GM12878 (cell line): ENCODE measurements around the gene CACUL1. TPM values are rescaled to one million over a fixed set of nuclear protein-coding genes. Genes with fewer than 3 reads are reported as not detected.

Experiments used
- ATAC-seq: fragments of 200-7000 bp; cut with Tn5 transposase; 3 replicates; pipeline ENCODE4 v1.9.1; 2020; ENCODE audit warnings: mild to moderate bottlenecking, moderate library complexity
- BruUV-seq: library from RNA; stranded (reverse); fragments of 400-500 nt; replicated peaks from 2 replicates; lab custom pipeline; 2021; lab: Mats Ljungman, UMichigan
- CTCF ChIA-PET: fragments of 300-600 bp; sonication (Branson Sonifier 250); formaldehyde crosslinking; extraction: SDS; loops from one replicate; lab custom pipeline; 2021; ENCODE audit warnings: inconsistent platforms; lab: Yijun Ruan, JAX
- POLR2A ChIA-PET: fragments of 350-600 bp; formaldehyde crosslinking; extraction: SDS; loops from one replicate; lab custom pipeline; 2021; ENCODE audit warnings: inconsistent platforms; lab: Charles Lee
- RAD21 ChIA-PET: fragments of 300-600 bp; sonication (Branson Sonifier 250); formaldehyde crosslinking; loops from one replicate; lab custom pipeline; 2023; ENCODE audit warnings: antibody characterized with exemption; ENCODE audit not compliant: unreplicated experiment; lab: Charles Lee
- SMC1A ChIA-PET: fragments of 300-600 bp; sonication (Branson Sonifier 250); formaldehyde crosslinking; loops from one replicate; lab custom pipeline; 2023; ENCODE audit not compliant: unreplicated experiment, uncharacterized antibody; lab: Charles Lee
- DNase-seq: peaks from one replicate; pipeline ENCODE4 v3.0.0-alpha.2; 2011; ENCODE audit warnings: low read depth, low spot score
- FAIRE-seq: peaks from 3 replicates; lab custom pipeline; 2011; peaks lifted over from hg19 to GRCh38; lab: Jason Lieb, UNC
- H2AFZ ChIP-seq: 2 replicates; pipeline ENCODE4 v1.6.0; 2011; ENCODE audit warnings: low read depth, low read length, control low read depth; ENCODE audit not compliant: control insufficient read depth
- H3K27ac ChIP-seq: 2 replicates; pipeline ENCODE4 v1.5.1; 2011; ENCODE audit warnings: control low read depth; ENCODE audit not compliant: control insufficient read depth, insufficient read depth
- H3K27me3 ChIP-seq, 2 experiments: replicated peaks in 1 of 2; 2 replicates each; pipeline versions ENCODE4 v1.6.0 to v1.6.1; 2011; ENCODE audit warnings: low read length in 1 of 2; ENCODE audit not compliant: control insufficient read depth in 2 of 2, insufficient read depth in 2 of 2
- H3K36me3 ChIP-seq, 2 experiments: 2 replicates each; pipeline ENCODE4 v1.5.1; 2011; ENCODE audit warnings: low read length in 1 of 2; ENCODE audit not compliant: control insufficient read depth in 2 of 2, insufficient read depth in 2 of 2
- H3K4me1 ChIP-seq: 2 replicates; pipeline ENCODE4 v1.6.1; 2011; ENCODE audit warnings: mild to moderate bottlenecking, low read length, moderate library complexity, mixed read lengths; ENCODE audit not compliant: control insufficient read depth, insufficient read depth
- H3K4me2 ChIP-seq: 2 replicates; pipeline ENCODE4 v1.6.0; 2011; ENCODE audit warnings: control low read depth; ENCODE audit not compliant: control insufficient read depth, insufficient read depth
- H3K4me3 ChIP-seq: fragments of 200-600 bp; sonication (generic); 2 replicates; pipeline ENCODE4 v1.5.1; 2016
- H3K79me2 ChIP-seq: 2 replicates; pipeline ENCODE4 v1.6.0; 2011; ENCODE audit warnings: low read length; ENCODE audit not compliant: control insufficient read depth, insufficient read depth
- H3K9ac ChIP-seq: 2 replicates; pipeline ENCODE4 v1.8.0; 2011; ENCODE audit warnings: low read length, control low read depth, mixed read lengths; ENCODE audit not compliant: control insufficient read depth, insufficient read depth
- H3K9me3 ChIP-seq: replicated peaks from 3 replicates; pipeline ENCODE4 v1.5.1; 2011; ENCODE audit warnings: mild to moderate bottlenecking, low read length; ENCODE audit not compliant: control insufficient read depth, insufficient read depth
- H4K20me1 ChIP-seq: 2 replicates; pipeline ENCODE4 v1.6.0; 2011; ENCODE audit not compliant: control insufficient read depth, insufficient read depth
- BCL11A ChIP-seq: IDR thresholded peaks from 2 replicates; pipeline ENCODE4 v1.6.1; 2011; ENCODE audit warnings: low read depth, low read length
- CHD4 ChIP-seq: fragments of 200-600 bp; sonication (generic); IDR thresholded peaks from 2 replicates; pipeline ENCODE4 v1.6.1; 2016; ENCODE audit warnings: mild to moderate bottlenecking
- EP300 ChIP-seq, 2 experiments: fragments of 150-350 bp in 1 of 2; IDR thresholded peaks; 2 replicates each; pipeline ENCODE4 v1.6.1; 2011 to 2012; ENCODE audit warnings: low read depth in 2 of 2, low read length in 2 of 2, borderline replicate concordance in 1 of 2, improper control_type of control experiment in 1 of 2, inconsistent platforms in 1 of 2; ENCODE audit not compliant: control insufficient read depth in 1 of 2
- FOS ChIP-seq: IDR thresholded peaks from 3 replicates; pipeline ENCODE4 v1.6.1; 2011; ENCODE audit warnings: borderline replicate concordance; ENCODE audit not compliant: insufficient read length; ENCODE audit errors: extremely low read depth
- HDAC2 ChIP-seq: fragments of 200-600 bp; sonication (generic); IDR thresholded peaks from 2 replicates; pipeline ENCODE4 v1.6.1; 2017
- NBN ChIP-seq: fragments of 450-650 bp; IDR thresholded peaks from 2 replicates; pipeline ENCODE4 v1.6.1; 2016
- PAX8 ChIP-seq: fragments of 450-650 bp; IDR thresholded peaks from 2 replicates; pipeline ENCODE4 v1.6.1; 2017; ENCODE audit warnings: mild to moderate bottlenecking, moderate library complexity
- RBBP5 ChIP-seq: fragments of 200-600 bp; sonication (generic); conservative IDR thresholded peaks from 2 replicates; pipeline ENCODE4 v1.6.1; 2016
- SMARCA5 ChIP-seq: fragments of 450-650 bp; IDR thresholded peaks from 2 replicates; pipeline ENCODE4 v1.6.1; 2017; ENCODE audit warnings: mild to moderate bottlenecking
- ZNF207 ChIP-seq: fragments of 450-650 bp; IDR thresholded peaks from 2 replicates; pipeline ENCODE4 v1.6.1; 2014; ENCODE audit warnings: antibody characterized with exemption, mild to moderate bottlenecking, borderline replicate concordance
- WGBS: methylation state at CpG from one replicate; pipeline ENCODE4 v1.1.6; 2016; ENCODE audit warnings: low lambda C conversion rate; ENCODE audit not compliant: insufficient replicate concordance, insufficient coverage; ENCODE audit errors: missing lambda C conversion rate; 5-methylcytosine and 5-hydroxymethylcytosine counted together
- in situ Hi-C: fragments of 300-500 bp; cut with MboI; formaldehyde crosslinking; loops from 9 replicates; pipeline ENCODE4 v1.14.3; 2018; ENCODE audit warnings: mixed read lengths
- intact Hi-C: fragments of 100-400 bp; cut with micrococcal nuclease; formaldehyde crosslinking; loops from one replicate; pipeline ENCODE4 v1.14.2; 2022; ENCODE audit not compliant: unreplicated experiment
- polyA plus RNA-seq, 11 experiments: library from polyadenylated mRNA; depleted of rRNA in 4 of 11; unstranded in 6 of 11; stranded (reverse) in 5 of 11; fragments of >200 nt; fragmentation: Nextera tagmentation in 4 of 11; fragmentation: Illumina TruSeq in 1 of 11; extraction: Ambion mirVana in 4 of 11; extraction: Trizol in 1 of 11; gene quantifications; 1 replicate in 1 of 11; 2 replicates in 10 of 11; pipeline versions ENCODE4 v1.2.1 to v1.2.3, GENCODE V29; 2011 to 2016; ENCODE audit warnings: inconsistent platforms in 2 of 11, missing spikeins in 2 of 11, low read depth in 1 of 11
- total RNA-seq, 4 experiments: library from RNA; depleted of rRNA in 3 of 4; stranded (reverse); fragments of >200 nt in 3 of 4; fragmentation: Illumina TruSeq in 1 of 4; extraction: Trizol in 1 of 4; gene quantifications; 2 replicates each; pipeline versions ENCODE4 v1.2.1 to v1.2.3, GENCODE V29; 2013 to 2021
- TF ChIP-seq, protein P1 (sequence below): fragments of 450-650 bp; formaldehyde crosslinking; IDR thresholded peaks from 2 replicates; pipeline ENCODE4 v1.5.0; 2022; ENCODE audit warnings: mild to moderate bottlenecking, missing genetic modification characterization
- TF ChIP-seq, protein P2 (sequence below): IDR thresholded peaks from 2 replicates; pipeline ENCODE4 v1.6.1; 2012; ENCODE audit warnings: low read depth, low read length, improper control_type of control experiment
- TF ChIP-seq, protein P3 (sequence below): fragments of 450-650 bp; IDR thresholded peaks from 2 replicates; pipeline ENCODE4 v1.6.1; 2016; ENCODE audit warnings: mild to moderate bottlenecking
- TF ChIP-seq, protein P4 (sequence below): IDR thresholded peaks from 2 replicates; pipeline ENCODE4 v1.6.1; 2011; ENCODE audit warnings: low read depth, low read length, improper control_type of control experiment, borderline replicate concordance
- TF ChIP-seq, protein P5 (sequence below): fragments of 450-650 bp; IDR thresholded peaks from 2 replicates; pipeline ENCODE4 v1.6.1; 2018; ENCODE audit warnings: mild to moderate bottlenecking, low read depth, moderate library complexity; ENCODE audit not compliant: partially characterized antibody

CACUL1 gene
- total and polyA plus RNA-seq, 10 of the 15 experiments (the other 5 are each of a cell fraction or from before 2014, with no cell fraction given) = 7.4 to 23.2 (median 13.0) TPM

DNA sequence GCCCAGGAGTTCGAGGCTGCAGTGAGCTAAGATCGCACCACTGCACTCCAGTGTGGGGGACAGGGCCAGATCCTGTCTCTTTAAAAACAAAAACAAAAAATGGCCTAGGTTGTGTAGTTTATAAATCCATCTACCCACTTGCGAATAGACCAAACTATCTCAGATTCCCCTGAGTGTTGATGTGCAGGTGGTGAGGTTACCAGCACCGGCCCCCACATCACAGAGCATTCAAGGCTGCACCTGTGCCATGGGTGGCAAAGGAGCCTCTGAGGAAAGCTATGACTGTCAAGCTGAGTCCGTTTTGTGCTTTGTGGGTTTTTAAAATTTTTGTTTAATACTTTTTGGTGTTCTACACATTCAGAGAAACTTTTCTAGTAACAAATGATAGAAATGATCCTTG, 30.8 kb upstream of the CACUL1 start:
- ChIA-PET POLR2A (interaction anchor here (0.7 kb wide), 1 partner anchor 124 kb away, joined by 3 read pairs; no protein-coding TSS in a partner anchor), RAD21 (no interaction called here)
- Histone ChIP-seq H3K4me2 (no peak overlapping the region), H2AFZ (no peak overlapping the region), H3K9ac (no peak overlapping the region), H3K27me3 (no peaks in the 10 kb centered on the region; a peak in 1 of 4 replicates), H3K79me2 (no peaks in the 10 kb centered on the region), H3K9me3 (no peaks in the 10 kb centered on the region), H3K4me3 (no peak overlapping the region), H4K20me1 (no peaks in the 10 kb centered on the region), H3K4me1 (no peaks in the 10 kb centered on the region), H3K36me3 (no peaks in the 10 kb centered on the region), H3K27ac (no peak overlapping the region)
- in situ Hi-C loops = no loop called here
- 18% methylated on average over 5 of the region's 5 CpGs for WGBS
- BruUV-seq = no TSS peak
- intact Hi-C loops = no loop called here
- FAIRE-seq = peak; percentile 18
- ATAC-seq = no peak
- DNase-seq = no peak
- TF ChIP-seq, protein P1, sequence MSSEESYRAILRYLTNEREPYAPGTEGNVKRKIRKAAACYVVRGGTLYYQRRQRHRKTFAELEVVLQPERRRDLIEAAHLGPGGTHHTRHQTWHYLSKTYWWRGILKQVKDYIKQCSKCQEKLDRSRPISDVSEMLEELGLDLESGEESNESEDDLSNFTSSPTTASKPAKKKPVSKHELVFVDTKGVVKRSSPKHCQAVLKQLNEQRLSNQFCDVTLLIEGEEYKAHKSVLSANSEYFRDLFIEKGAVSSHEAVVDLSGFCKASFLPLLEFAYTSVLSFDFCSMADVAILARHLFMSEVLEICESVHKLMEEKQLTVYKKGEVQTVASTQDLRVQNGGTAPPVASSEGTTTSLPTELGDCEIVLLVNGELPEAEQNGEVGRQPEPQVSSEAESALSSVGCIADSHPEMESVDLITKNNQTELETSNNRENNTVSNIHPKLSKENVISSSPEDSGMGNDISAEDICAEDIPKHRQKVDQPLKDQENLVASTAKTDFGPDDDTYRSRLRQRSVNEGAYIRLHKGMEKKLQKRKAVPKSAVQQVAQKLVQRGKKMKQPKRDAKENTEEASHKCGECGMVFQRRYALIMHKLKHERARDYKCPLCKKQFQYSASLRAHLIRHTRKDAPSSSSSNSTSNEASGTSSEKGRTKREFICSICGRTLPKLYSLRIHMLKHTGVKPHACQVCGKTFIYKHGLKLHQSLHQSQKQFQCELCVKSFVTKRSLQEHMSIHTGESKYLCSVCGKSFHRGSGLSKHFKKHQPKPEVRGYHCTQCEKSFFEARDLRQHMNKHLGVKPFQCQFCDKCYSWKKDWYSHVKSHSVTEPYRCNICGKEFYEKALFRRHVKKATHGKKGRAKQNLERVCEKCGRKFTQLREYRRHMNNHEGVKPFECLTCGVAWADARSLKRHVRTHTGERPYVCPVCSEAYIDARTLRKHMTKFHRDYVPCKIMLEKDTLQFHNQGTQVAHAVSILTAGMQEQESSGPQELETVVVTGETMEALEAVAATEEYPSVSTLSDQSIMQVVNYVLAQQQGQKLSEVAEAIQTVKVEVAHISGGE (CRISPR knock-in tag) = no peak
- no peak for TF ChIP-seq RBBP5
- TF ChIP-seq, protein P2, sequence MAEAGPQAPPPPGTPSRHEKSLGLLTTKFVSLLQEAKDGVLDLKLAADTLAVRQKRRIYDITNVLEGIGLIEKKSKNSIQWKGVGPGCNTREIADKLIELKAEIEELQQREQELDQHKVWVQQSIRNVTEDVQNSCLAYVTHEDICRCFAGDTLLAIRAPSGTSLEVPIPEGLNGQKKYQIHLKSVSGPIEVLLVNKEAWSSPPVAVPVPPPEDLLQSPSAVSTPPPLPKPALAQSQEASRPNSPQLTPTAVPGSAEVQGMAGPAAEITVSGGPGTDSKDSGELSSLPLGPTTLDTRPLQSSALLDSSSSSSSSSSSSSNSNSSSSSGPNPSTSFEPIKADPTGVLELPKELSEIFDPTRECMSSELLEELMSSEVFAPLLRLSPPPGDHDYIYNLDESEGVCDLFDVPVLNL = no peak
- TF ChIP-seq, protein P3, sequence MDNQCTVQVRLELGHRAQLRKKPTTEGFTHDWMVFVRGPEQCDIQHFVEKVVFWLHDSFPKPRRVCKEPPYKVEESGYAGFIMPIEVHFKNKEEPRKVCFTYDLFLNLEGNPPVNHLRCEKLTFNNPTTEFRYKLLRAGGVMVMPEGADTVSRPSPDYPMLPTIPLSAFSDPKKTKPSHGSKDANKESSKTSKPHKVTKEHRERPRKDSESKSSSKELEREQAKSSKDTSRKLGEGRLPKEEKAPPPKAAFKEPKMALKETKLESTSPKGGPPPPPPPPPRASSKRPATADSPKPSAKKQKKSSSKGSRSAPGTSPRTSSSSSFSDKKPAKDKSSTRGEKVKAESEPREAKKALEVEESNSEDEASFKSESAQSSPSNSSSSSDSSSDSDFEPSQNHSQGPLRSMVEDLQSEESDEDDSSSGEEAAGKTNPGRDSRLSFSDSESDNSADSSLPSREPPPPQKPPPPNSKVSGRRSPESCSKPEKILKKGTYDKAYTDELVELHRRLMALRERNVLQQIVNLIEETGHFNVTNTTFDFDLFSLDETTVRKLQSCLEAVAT = no peak
- TF ChIP-seq HDAC2 = no peak
- no peak for TF ChIP-seq FOS
- no peak for TF ChIP-seq BCL11A
- TF ChIP-seq, protein P4, sequence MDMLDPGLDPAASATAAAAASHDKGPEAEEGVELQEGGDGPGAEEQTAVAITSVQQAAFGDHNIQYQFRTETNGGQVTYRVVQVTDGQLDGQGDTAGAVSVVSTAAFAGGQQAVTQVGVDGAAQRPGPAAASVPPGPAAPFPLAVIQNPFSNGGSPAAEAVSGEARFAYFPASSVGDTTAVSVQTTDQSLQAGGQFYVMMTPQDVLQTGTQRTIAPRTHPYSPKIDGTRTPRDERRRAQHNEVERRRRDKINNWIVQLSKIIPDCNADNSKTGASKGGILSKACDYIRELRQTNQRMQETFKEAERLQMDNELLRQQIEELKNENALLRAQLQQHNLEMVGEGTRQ = no peak
- no peak for TF ChIP-seq ZNF207
- TF ChIP-seq, protein P5, sequence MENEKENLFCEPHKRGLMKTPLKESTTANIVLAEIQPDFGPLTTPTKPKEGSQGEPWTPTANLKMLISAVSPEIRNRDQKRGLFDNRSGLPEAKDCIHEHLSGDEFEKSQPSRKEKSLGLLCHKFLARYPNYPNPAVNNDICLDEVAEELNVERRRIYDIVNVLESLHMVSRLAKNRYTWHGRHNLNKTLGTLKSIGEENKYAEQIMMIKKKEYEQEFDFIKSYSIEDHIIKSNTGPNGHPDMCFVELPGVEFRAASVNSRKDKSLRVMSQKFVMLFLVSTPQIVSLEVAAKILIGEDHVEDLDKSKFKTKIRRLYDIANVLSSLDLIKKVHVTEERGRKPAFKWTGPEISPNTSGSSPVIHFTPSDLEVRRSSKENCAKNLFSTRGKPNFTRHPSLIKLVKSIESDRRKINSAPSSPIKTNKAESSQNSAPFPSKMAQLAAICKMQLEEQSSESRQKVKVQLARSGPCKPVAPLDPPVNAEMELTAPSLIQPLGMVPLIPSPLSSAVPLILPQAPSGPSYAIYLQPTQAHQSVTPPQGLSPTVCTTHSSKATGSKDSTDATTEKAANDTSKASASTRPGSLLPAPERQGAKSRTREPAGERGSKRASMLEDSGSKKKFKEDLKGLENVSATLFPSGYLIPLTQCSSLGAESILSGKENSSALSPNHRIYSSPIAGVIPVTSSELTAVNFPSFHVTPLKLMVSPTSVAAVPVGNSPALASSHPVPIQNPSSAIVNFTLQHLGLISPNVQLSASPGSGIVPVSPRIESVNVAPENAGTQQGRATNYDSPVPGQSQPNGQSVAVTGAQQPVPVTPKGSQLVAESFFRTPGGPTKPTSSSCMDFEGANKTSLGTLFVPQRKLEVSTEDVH = no peak
- TF ChIP-seq CHD4 = no peak
- TF ChIP-seq EP300 (IDR thresholded peaks at IDR 0.05; ENCODE audit: borderline replicate concordance in 1 of 2, control insufficient read depth in 1 of 2, low read depth in 2 of 2, low read length in 2 of 2) = no peak
- no peak for TF ChIP-seq SMARCA5
- no peak for TF ChIP-seq PAX8
- no peak for TF ChIP-seq NBN
- TF ChIP-seq, all 136 proteins: peak for 0
- CTCF ChIA-PET = no interaction called here
- SMC1A ChIA-PET = interaction anchor here (1.3 kb wide), 1 partner anchor 14 kb away, joined by 3 read pairs; no protein-coding TSS in a partner anchor
